GM15510 (cell line): ENCODE data around the gene CXCL12.

Experiments used
- POLR2A ChIP-seq: IDR thresholded peaks from 3 replicates; pipeline ENCODE4 v1.6.1; 2011; ENCODE audit warnings: borderline replicate concordance; ENCODE audit not compliant: insufficient read length; ENCODE audit errors: extremely low read depth

CXCL12 gene

DNA sequence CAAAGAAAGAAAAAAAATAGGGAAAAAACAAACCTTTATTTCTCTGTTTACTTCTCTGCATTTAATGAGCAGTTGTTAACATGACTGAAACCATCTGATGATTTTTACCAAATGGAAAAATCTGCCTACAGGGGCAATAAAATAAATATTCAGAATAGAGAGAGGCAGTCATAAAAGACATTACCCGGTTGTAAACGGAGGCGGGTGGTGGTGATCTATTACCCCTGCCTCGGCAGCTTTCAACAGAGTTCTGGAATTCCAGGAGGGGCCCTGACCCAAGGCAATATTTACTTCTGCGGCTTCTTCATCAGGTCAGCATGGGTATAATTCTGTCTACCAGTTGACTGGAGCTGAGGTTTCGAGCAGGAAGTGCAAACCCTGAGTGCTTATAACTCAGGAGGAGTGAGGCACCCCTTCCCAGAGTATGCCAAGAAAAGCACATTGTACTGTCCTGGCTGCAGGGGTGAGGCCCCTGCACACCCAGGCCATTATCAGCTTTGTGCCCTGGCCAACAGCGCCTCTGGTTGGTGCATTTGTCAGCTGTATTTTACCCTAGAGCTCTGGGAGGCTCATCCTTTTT is 8.2 kb upstream of the CXCL12 start:
- TF ChIP-seq POLR2A = no peak

GRCh38 chr10:44392420-44392819 is 7.5 kb upstream of the CXCL12 start:
- no peak for TF ChIP-seq POLR2A

- TF ChIP-seq POLR2A = no peak
Measured at GRCh38 chr10:44391981-44392380, 7.1 kb upstream of the CXCL12 start.

GRCh38 chr10:44390585-44391072 is 5.7 kb upstream of the CXCL12 start:
- no peak for TF ChIP-seq POLR2A

- TF ChIP-seq POLR2A = no peak
Measured at GRCh38 chr10:44389556-44389955, 4.7 kb upstream of the CXCL12 start.

GRCh38 chr10:44389150-44389549 is 4.3 kb upstream of the CXCL12 start:
- TF ChIP-seq POLR2A = no peak

- TF ChIP-seq POLR2A = no peak
Measured at GRCh38 chr10:44388641-44389040, 3.7 kb upstream of the CXCL12 start.

DNA sequence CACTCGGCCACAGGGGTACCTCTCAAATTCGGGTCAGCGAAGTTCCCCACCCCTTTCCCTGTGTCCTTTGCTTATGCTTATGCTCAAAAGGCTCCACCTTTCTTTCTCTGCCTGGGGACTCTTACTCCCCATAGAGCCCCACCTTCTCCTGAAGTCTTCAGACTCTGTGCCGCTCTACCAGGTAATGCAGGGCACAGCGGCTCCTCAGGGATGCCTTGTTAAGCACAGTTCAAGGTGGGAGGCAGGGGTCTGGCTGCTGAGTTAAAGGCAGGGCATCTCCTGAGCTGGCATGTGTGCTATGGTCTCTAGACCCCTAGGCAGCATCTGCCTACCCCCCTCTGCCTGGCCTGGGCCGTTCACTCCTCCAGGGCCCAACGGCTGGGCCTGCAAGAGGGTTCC is 3.0 kb upstream of the CXCL12 start:
- TF ChIP-seq POLR2A = no peak

- no peak for TF ChIP-seq POLR2A
Measured at GRCh38 chr10:44386546-44387052, 1.7 kb upstream of the CXCL12 start.

GRCh38 chr10:44385696-44386441 is 972 bp upstream of the CXCL12 start:
- TF ChIP-seq POLR2A = no peak

GRCh38 chr10:44384601-44385025 is 284 bp downstream of the CXCL12 start:
- TF ChIP-seq POLR2A = no peak

DNA sequence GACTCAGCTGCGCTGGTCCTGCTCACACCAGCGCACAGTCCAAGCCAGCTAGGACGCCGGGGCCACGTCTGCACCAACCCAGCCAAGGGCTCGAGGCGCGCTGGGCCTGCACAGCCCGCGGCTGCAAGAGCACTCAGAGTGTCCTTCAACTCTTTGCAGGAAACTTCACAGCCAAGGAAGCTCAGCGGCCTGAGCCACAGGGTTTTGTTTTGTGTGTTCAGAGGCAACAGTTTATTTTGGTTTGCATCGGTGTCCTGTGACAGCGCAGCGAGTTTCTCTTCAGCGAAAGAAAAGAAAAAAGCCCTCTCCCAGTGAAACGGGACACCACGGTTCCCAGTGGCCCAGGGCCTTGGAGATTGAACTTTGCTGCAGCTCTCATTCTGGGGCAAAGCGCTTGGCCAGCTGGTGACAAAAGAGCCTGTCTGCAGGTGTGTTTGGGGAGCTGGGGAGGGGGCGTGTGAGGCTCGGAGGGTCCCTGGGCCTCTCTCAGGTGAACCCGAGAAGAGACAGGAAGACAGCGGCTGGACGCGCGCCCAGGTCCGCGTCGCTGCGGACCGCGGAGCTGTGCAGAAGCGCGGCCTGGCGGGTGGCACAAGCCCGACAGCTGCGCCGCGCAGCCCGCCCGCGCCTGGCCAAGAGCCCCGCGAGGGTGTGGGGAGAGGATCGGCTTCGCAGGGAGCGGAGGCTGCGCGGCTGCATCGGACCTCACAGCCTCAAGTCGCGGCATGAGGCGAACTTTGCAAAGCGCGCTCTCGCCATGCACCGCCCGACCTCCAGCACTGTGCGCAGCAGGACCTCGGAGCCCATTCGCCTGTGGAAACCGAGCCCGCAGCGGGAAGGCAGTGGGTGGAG is 922 bp downstream of the CXCL12 start:
- TF ChIP-seq POLR2A = no peak

- no peak for TF ChIP-seq POLR2A
Measured at GRCh38 chr10:44382981-44383748, 1.7 kb downstream of the CXCL12 start.

DNA sequence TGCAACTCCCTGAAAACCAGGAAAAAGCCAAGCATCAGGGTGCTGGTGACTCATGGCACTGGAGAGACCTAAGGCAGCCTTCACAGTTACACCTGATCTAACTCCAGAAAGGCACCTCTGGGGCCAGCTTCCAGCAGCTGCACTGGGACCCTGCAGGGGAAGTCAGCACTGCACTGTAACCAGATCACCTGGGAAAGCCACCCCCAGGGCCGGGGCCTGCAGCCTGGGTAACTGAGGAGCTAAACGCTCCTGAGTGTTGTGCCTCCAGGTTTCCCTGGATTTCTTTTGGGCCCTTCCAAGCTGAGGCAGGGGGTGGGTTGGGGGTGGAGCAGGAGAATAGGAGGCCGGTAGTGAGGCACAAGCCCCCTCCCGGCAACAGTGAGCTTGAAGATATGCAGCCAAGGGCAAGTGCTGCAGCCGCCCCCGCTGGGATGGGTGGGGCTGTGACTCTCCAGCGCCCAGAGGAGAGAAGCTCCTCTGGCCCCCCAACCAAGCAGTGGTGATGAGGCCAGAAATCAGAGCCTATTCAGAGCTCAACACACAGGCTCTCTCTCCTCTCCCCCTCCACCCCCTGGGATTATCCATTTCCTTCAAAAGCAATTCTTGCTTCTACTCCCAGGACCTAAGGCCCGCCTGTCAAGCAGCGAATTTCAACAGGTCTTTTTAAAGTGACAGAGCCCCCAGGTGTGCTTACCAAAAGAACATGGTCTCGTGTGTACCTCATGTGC is 2.6 kb downstream of the CXCL12 start:
- TF ChIP-seq POLR2A = no peak

DNA sequence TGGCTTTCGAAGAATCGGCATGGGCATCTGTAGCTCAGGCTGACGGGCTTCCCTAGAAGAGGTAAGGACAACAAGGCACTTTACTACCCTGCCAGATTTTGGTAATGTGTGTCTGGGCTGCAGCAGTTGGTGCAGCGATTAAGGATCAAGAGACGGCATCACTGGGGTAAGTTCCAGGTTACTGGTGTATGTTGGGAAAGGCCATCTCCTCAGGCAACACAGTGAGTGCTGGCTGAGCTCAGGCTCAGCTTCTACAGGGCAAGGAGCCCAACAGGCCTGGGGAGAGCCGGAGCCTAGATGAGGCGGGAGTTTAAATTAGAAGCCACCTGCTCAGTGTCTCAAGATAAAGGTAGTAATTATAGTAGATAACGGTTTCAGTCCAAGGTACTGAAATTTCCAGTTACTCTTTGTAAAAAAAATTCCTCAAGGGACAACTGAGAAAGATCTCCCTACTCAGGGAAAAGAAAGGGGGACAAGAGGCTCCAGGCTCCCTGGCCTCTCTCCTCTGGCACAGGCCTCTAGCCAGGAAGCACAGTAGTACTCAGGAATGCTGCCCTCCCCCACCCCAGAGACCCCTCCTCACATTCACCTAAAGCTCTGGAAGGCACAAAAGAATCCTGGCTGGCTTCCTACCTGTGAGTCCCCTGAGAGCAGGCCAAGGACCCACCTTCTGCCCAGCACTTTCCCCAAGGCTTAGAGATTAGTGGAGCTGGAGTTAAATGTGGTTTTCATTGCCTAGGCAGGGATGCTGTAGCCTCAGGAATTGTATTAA is 3.9 kb downstream of the CXCL12 start:
- no peak for TF ChIP-seq POLR2A
